ENCODE results near the gene PTTG1.

The PTTG1 gene

GRCh38 chr5:160421625-160422258 is at the start of gene PTTG1:
Gene PTTG1 (plus strand): TSS chr5:160421855. CDS start chr5:160422313, 458 bp downstream.
- peak within 1 kb of the TSS; percentile 95 for H3K4me3 Mint-ChIP-seq
- H3K36me3 Mint-ChIP-seq, result peaks cover 13% of the 10 kb centered on the region
- H3K27ac Mint-ChIP-seq, result peak within 1 kb of the TSS; percentile 88
- peak; percentile 85 for ATAC-seq
- peaks cover 75% of the 10 kb centered on the region for H3K4me1 Mint-ChIP-seq
- H3K9me3 Mint-ChIP-seq, result no peaks in the 10 kb centered on the region
- no peaks in the 10 kb centered on the region for H3K27me3 Mint-ChIP-seq

GRCh38 chr5:160375166-160375565 is 46.5 kb upstream of the PTTG1 start:
- no peak overlapping the region for H3K27ac Mint-ChIP-seq
- no peak overlapping the region for H3K4me3 Mint-ChIP-seq
- no peaks in the 10 kb centered on the region for H3K36me3 Mint-ChIP-seq
- H3K4me1 Mint-ChIP-seq, result no peaks in the 10 kb centered on the region
- peaks cover 75% of the 10 kb centered on the region for H3K27me3 Mint-ChIP-seq
- H3K9me3 Mint-ChIP-seq, result no peaks in the 10 kb centered on the region
- ATAC-seq, result no peak

DNA sequence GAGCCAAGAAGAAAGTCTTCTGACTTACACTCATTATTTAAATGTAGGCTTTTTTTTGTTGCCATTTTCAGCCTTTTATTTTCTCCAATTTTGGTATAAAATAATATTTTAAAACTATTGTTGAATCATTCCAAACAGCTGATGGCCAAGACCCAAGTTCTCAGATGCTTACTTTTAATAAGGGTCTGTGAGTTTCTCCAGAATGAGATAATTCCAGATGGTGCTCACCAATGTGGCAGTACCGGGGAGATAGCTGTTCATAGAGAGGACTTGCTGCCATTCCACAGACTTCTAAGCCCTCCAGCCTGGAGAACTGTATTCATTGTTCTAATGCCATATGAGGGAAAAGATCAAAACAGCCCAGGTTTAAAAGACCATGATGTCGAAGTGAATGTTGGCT is 46.0 kb upstream of the PTTG1 start:
- ATAC-seq, result no peak
- H3K27ac Mint-ChIP-seq, result no peak overlapping the region
- H3K27me3 Mint-ChIP-seq, result peaks cover 71% of the 10 kb centered on the region
- no peaks in the 10 kb centered on the region for H3K9me3 Mint-ChIP-seq
- no peaks in the 10 kb centered on the region for H3K36me3 Mint-ChIP-seq
- no peak overlapping the region for H3K4me3 Mint-ChIP-seq
- no peaks in the 10 kb centered on the region for H3K4me1 Mint-ChIP-seq

DNA sequence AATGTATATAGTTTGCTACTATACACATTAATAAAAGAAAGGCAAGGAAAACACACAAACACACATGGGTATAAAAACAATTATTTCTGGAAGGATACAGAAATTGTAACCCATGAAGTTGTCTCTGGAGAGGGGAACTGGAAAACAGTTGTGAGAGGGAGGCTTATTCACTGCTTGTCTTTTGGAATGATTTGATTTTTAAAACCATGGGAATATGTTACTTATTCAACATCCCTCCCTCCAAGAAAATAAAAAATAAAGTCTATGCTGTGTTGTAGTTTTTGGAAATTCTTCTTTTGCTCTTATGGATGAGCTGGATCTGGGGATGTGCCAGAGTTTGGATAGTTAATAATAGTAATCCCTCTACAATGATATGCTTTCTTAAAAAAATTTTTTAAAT is 45.2 kb upstream of the PTTG1 start:
- Mint-ChIP-seq H3K27me3 (peaks cover 64% of the 10 kb centered on the region), H3K9me3 (no peaks in the 10 kb centered on the region), H3K36me3 (no peaks in the 10 kb centered on the region), H3K27ac (no peak overlapping the region), H3K4me1 (no peaks in the 10 kb centered on the region), H3K4me3 (no peak overlapping the region)
- ATAC-seq, result no peak

- ATAC-seq, result no peak
- no peak overlapping the region for H3K4me3 Mint-ChIP-seq
- peaks cover 52% of the 10 kb centered on the region for H3K27me3 Mint-ChIP-seq
- H3K4me1 Mint-ChIP-seq, result peaks cover 9% of the 10 kb centered on the region
- no peaks in the 10 kb centered on the region for H3K36me3 Mint-ChIP-seq
- H3K27ac Mint-ChIP-seq, result no peak overlapping the region
- no peaks in the 10 kb centered on the region for H3K9me3 Mint-ChIP-seq
Observed at GRCh38 chr5:160377651-160378050, 44.0 kb upstream of the PTTG1 start.

GRCh38 chr5:160378330-160378729 is 43.3 kb upstream of the PTTG1 start:
- H3K4me3 Mint-ChIP-seq, result no peak overlapping the region
- peaks cover 16% of the 10 kb centered on the region for H3K4me1 Mint-ChIP-seq
- ATAC-seq, result no peak
- H3K36me3 Mint-ChIP-seq, result no peaks in the 10 kb centered on the region
- H3K27ac Mint-ChIP-seq, result no peak overlapping the region
- H3K27me3 Mint-ChIP-seq, result peaks cover 45% of the 10 kb centered on the region
- H3K9me3 Mint-ChIP-seq, result no peaks in the 10 kb centered on the region

- no peak overlapping the region for H3K4me3 Mint-ChIP-seq
- H3K27ac Mint-ChIP-seq, result no peak overlapping the region
- no peaks in the 10 kb centered on the region for H3K36me3 Mint-ChIP-seq
- peaks cover 33% of the 10 kb centered on the region for H3K27me3 Mint-ChIP-seq
- no peak for ATAC-seq
- peaks cover 18% of the 10 kb centered on the region for H3K4me1 Mint-ChIP-seq
- H3K9me3 Mint-ChIP-seq, result no peaks in the 10 kb centered on the region
Observed at GRCh38 chr5:160379511-160379910, 42.1 kb upstream of the PTTG1 start.

DNA sequence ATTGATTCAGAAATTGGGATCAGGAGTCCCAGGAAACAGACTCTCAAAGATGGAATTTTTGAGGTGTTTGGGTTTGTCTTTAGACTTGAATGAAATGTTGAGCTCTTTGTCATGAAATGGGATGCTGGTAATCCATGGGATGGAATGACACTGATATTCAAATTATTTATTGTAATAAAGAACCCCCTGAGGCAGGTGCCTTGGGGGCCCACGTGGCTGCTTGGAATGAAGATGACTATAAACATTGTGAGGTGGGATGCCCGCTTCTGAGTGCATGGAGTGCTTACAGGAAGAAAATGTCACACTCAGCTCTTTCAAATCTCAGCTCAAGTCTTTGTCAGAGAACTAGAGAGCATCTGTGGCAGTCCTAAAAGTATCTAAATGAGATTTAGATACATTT is 41.6 kb upstream of the PTTG1 start:
- no peaks in the 10 kb centered on the region for H3K36me3 Mint-ChIP-seq
- peaks cover 18% of the 10 kb centered on the region for H3K4me1 Mint-ChIP-seq
- no peak for ATAC-seq
- no peak overlapping the region for H3K27ac Mint-ChIP-seq
- H3K9me3 Mint-ChIP-seq, result no peaks in the 10 kb centered on the region
- no peak overlapping the region for H3K4me3 Mint-ChIP-seq
- H3K27me3 Mint-ChIP-seq, result peaks cover 28% of the 10 kb centered on the region

DNA sequence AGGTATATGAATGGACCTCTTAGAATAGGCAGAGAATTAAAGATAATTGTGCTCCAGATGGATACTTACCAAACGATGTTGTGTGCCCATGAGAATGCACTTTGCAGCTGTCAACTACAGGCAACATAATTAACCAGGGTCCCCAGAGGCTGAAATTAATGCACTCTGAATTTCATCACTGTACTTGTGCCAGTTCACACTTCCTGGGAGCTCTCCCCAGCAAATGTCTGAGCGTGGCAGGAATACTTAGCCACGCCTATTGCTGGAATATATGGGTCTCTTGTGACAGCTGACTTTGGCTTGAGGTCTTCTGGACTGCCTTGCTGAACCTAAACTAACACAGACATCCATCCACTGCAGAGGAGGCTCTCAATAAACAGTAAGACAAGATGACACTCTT is 39.3 kb upstream of the PTTG1 start:
- Mint-ChIP-seq H3K9me3 (peaks cover 2% of the 10 kb centered on the region), H3K27ac (no peak overlapping the region), H3K4me1 (peaks cover 18% of the 10 kb centered on the region), H3K27me3 (peaks cover 10% of the 10 kb centered on the region), H3K4me3 (no peak overlapping the region), H3K36me3 (peaks cover 1% of the 10 kb centered on the region)
- no peak for ATAC-seq

GRCh38 chr5:160384681-160385080 is 37.0 kb upstream of the PTTG1 start:
- Mint-ChIP-seq H3K27me3 (peaks cover 5% of the 10 kb centered on the region), H3K27ac (no peak overlapping the region), H3K4me3 (no peak overlapping the region), H3K36me3 (peaks cover 12% of the 10 kb centered on the region), H3K4me1 (peaks cover 18% of the 10 kb centered on the region), H3K9me3 (peaks cover 10% of the 10 kb centered on the region)
- ATAC-seq, result no peak

- no peak for ATAC-seq
- Mint-ChIP-seq H3K36me3 (peaks cover 12% of the 10 kb centered on the region), H3K27ac (no peak overlapping the region), H3K9me3 (peaks cover 10% of the 10 kb centered on the region), H3K4me3 (no peak overlapping the region), H3K4me1 (peaks cover 18% of the 10 kb centered on the region), H3K27me3 (no peaks in the 10 kb centered on the region)
Observed at GRCh38 chr5:160385496-160385895, 36.2 kb upstream of the PTTG1 start.

- peaks cover 12% of the 10 kb centered on the region for H3K36me3 Mint-ChIP-seq
Observed at GRCh38 chr5:160387445-160387844, 34.2 kb upstream of the PTTG1 start.

DNA sequence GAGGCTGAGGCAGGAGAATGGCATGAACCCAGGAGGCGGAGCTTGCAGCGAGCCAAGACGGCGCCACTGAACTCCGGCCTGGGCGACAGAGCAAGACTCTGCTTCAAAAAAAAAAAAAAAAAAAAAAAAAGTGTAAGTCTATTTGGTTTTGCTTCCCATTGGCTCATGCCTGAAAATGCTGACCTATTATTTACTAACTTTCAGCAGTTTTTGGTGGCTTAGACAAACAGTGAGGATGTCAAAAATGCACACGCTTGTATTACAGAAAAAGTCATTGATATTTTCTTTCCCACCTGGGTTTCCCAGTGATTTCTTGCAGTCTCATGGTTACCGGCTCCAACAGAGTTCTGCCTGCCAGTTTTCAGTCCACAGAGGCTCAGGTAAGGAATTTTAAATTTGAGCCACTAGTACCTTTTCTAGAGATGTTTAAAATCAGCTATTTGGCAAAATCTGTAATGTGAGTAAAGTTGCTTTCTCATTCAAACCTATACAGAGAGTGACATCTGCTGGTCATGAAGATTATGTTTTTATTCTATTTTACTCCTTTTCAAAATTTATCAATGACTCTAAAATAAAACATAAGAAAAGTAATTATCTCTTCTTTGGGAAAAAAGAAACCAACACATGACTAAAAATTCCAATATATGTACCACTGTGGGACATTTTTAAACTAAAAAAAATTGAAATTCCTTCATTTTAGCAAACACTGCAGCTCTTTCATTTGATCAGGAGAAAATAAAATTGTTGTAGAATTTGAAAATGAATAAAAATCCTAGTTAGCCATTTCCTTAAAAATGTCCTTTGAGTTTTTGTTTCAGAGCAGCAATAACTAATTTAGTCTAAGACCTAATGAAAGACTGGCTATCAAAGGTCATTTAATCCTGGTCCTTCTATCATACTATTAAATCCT is 30.6 kb upstream of the PTTG1 start:
- Mint-ChIP-seq H3K4me3 (no peak overlapping the region), H3K9me3 (peaks cover 10% of the 10 kb centered on the region), H3K4me1 (no peaks in the 10 kb centered on the region), H3K27ac (no peak overlapping the region), H3K36me3 (peaks cover 12% of the 10 kb centered on the region), H3K27me3 (no peaks in the 10 kb centered on the region)
- ATAC-seq, result no peak

More at GRCh38 chr5:160387445-160387844, 34.2 kb upstream of the PTTG1 start:
- ATAC-seq, result no peak
- Mint-ChIP-seq H3K9me3 (peaks cover 10% of the 10 kb centered on the region), H3K27ac (no peak overlapping the region), H3K4me3 (no peak overlapping the region), H3K4me1 (peaks cover 11% of the 10 kb centered on the region), H3K27me3 (no peaks in the 10 kb centered on the region)

GRCh38 chr5:160395111-160395510 is 26.5 kb upstream of the PTTG1 start:
- ATAC-seq, result no peak
- no peaks in the 10 kb centered on the region for H3K27me3 Mint-ChIP-seq
- no peaks in the 10 kb centered on the region for H3K36me3 Mint-ChIP-seq
- H3K4me1 Mint-ChIP-seq, result peaks cover 12% of the 10 kb centered on the region
- H3K4me3 Mint-ChIP-seq, result no peak overlapping the region
- H3K27ac Mint-ChIP-seq, result no peak overlapping the region
- H3K9me3 Mint-ChIP-seq, result no peaks in the 10 kb centered on the region

GRCh38 chr5:160397492-160397891 is 24.2 kb upstream of the PTTG1 start:
- Mint-ChIP-seq H3K27me3 (no peaks in the 10 kb centered on the region), H3K36me3 (peaks cover 5% of the 10 kb centered on the region), H3K4me3 (no peak overlapping the region), H3K9me3 (no peaks in the 10 kb centered on the region), H3K4me1 (peaks cover 15% of the 10 kb centered on the region), H3K27ac (no peak overlapping the region)
- ATAC-seq, result no peak

- H3K27me3 Mint-ChIP-seq, result no peaks in the 10 kb centered on the region
- no peak for ATAC-seq
- H3K4me3 Mint-ChIP-seq, result peak overlapping the region; percentile 80
- H3K9me3 Mint-ChIP-seq, result no peaks in the 10 kb centered on the region
- peaks cover 15% of the 10 kb centered on the region for H3K4me1 Mint-ChIP-seq
- peaks cover 18% of the 10 kb centered on the region for H3K36me3 Mint-ChIP-seq
- peak overlapping the region; percentile 91 for H3K27ac Mint-ChIP-seq
Observed at GRCh38 chr5:160398806-160399205, 22.8 kb upstream of the PTTG1 start.
